ENCODE results near the gene NUF2.

NUF2 gene

DNA sequence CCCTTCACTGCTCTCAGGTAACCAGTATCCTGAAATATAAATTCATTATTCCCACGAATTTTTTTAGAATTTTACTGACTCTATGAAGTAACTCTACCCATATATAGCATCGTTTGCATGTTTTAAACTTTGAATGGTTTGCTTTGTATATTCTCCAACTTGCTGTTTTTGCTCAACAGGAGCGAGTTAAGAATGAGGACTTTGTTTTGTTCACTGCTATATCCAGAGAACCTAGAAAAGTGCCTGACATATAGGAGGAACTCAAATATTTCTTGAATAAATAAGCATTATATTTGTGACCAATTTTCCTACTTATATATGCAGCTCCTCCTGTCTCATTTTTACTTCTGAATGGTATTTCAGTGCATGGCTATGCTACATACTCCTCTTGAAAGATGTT, 43.4 kb downstream of the NUF2 start (continued):
- TF ChIP-seq, protein P1, sequence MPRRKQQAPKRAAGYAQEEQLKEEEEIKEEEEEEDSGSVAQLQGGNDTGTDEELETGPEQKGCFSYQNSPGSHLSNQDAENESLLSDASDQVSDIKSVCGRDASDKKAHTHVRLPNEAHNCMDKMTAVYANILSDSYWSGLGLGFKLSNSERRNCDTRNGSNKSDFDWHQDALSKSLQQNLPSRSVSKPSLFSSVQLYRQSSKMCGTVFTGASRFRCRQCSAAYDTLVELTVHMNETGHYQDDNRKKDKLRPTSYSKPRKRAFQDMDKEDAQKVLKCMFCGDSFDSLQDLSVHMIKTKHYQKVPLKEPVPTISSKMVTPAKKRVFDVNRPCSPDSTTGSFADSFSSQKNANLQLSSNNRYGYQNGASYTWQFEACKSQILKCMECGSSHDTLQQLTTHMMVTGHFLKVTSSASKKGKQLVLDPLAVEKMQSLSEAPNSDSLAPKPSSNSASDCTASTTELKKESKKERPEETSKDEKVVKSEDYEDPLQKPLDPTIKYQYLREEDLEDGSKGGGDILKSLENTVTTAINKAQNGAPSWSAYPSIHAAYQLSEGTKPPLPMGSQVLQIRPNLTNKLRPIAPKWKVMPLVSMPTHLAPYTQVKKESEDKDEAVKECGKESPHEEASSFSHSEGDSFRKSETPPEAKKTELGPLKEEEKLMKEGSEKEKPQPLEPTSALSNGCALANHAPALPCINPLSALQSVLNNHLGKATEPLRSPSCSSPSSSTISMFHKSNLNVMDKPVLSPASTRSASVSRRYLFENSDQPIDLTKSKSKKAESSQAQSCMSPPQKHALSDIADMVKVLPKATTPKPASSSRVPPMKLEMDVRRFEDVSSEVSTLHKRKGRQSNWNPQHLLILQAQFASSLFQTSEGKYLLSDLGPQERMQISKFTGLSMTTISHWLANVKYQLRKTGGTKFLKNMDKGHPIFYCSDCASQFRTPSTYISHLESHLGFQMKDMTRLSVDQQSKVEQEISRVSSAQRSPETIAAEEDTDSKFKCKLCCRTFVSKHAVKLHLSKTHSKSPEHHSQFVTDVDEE (CRISPR knock-in tag; IDR thresholded peaks at IDR 0.05) = no peak

DNA sequence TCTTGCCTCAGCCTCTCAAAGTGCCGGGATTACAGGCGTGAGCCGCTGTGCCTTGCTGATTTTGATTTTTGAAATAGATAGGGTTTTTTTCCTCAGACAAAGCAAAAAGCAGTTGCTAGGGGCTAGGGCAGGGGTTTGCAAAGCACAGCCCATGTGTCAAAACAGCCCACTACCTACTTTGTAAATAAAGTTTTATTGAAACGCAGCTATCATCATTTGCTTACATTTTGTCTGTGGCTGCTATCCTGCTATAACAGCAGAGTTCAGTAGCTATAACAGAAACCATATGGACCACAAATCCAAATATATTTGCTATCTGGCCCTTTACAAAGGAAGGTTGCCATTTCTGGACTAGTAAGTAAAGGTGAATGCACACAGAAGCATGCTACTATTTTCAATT, 44.8 kb downstream of the NUF2 start:
- TF ChIP-seq PATZ1 (CRISPR knock-in tag; IDR thresholded peaks at IDR 0.05; ENCODE audit: borderline replicate concordance) = no peak
- no peak for TF ChIP-seq ARNTL (CRISPR knock-in tag; IDR thresholded peaks at IDR 0.05; ENCODE audit: borderline replicate concordance, low read depth)
- no peak for TF ChIP-seq ZNF8 (CRISPR knock-in tag; IDR thresholded peaks at IDR 0.05)
- TF ChIP-seq RARB (CRISPR knock-in tag; IDR thresholded peaks at IDR 0.05) = no peak
- TF ChIP-seq BACH2 (CRISPR knock-in tag; IDR thresholded peaks at IDR 0.05; ENCODE audit: borderline replicate concordance) = no peak
- no peak for TF ChIP-seq CREB5 (CRISPR knock-in tag; IDR thresholded peaks at IDR 0.05; ENCODE audit: low read depth)
- no peak for TF ChIP-seq ZFP3 (CRISPR knock-in tag; IDR thresholded peaks at IDR 0.05)
- no peak for TF ChIP-seq ZC3H10 (CRISPR knock-in tag; IDR thresholded peaks at IDR 0.05)
- TF ChIP-seq ISL1 (CRISPR knock-in tag; IDR thresholded peaks at IDR 0.05) = no peak
- TF ChIP-seq ZNF565 (CRISPR knock-in tag; conservative IDR thresholded peaks at IDR 0.05; ENCODE audit: low read depth) = no peak
- TF ChIP-seq, protein P1 (CRISPR knock-in tag; IDR thresholded peaks at IDR 0.05) = no peak
- TF ChIP-seq OSR1 (CRISPR knock-in tag; IDR thresholded peaks at IDR 0.05) = no peak
- no peak for TF ChIP-seq POU6F1 (CRISPR knock-in tag; IDR thresholded peaks at IDR 0.05; ENCODE audit: borderline replicate concordance, low read depth)
- no peak for TF ChIP-seq SNAI2 (CRISPR knock-in tag; IDR thresholded peaks at IDR 0.05)
- TF ChIP-seq PPARA (CRISPR knock-in tag; IDR thresholded peaks at IDR 0.05; ENCODE audit: borderline replicate concordance) = no peak
- no peak for TF ChIP-seq TCF4 (CRISPR knock-in tag; IDR thresholded peaks at IDR 0.05; ENCODE audit: borderline replicate concordance)
- ATAC-seq = no peak

GRCh38 chr1:163367721-163368120, 46.0 kb downstream of the NUF2 start:
- no peak for ATAC-seq
- TF ChIP-seq BACH2 (CRISPR knock-in tag; IDR thresholded peaks at IDR 0.05; ENCODE audit: borderline replicate concordance) (no peak), SNAI2 (CRISPR knock-in tag; IDR thresholded peaks at IDR 0.05) (no peak), PPARA (CRISPR knock-in tag; IDR thresholded peaks at IDR 0.05; ENCODE audit: borderline replicate concordance) (no peak), POU6F1 (CRISPR knock-in tag; IDR thresholded peaks at IDR 0.05; ENCODE audit: borderline replicate concordance, low read depth) (no peak), TCF4 (CRISPR knock-in tag; IDR thresholded peaks at IDR 0.05; ENCODE audit: borderline replicate concordance) (no peak), ZNF70 (CRISPR knock-in tag; IDR thresholded peaks at IDR 0.05) (no peak), TOX (CRISPR knock-in tag; IDR thresholded peaks at IDR 0.05; ENCODE audit: borderline replicate concordance) (no peak), CSRNP3 (CRISPR knock-in tag; IDR thresholded peaks at IDR 0.05) (no peak), RARB (CRISPR knock-in tag; IDR thresholded peaks at IDR 0.05) (no peak), ZNF8 (CRISPR knock-in tag; IDR thresholded peaks at IDR 0.05) (no peak), CSDC2 (CRISPR knock-in tag; IDR thresholded peaks at IDR 0.05) (no peak), GLIS3 (CRISPR knock-in tag; IDR thresholded peaks at IDR 0.05) (no peak), CREB5 (CRISPR knock-in tag; IDR thresholded peaks at IDR 0.05; ENCODE audit: low read depth) (no peak), ARNTL (CRISPR knock-in tag; IDR thresholded peaks at IDR 0.05; ENCODE audit: borderline replicate concordance, low read depth) (no peak), ZFP3 (CRISPR knock-in tag; IDR thresholded peaks at IDR 0.05) (no peak), ZC3H10 (CRISPR knock-in tag; IDR thresholded peaks at IDR 0.05) (no peak), ESRRG (CRISPR knock-in tag; IDR thresholded peaks at IDR 0.05) (no peak)

Data from SK-N-SH treated with all-trans-retinoic acid at 6 μM for 48 hours (cell line).